GM21423 (cell line): Measurements from ENCODE around the gene TSHZ1.
"Not testable (repeated sequence)": the region's sequence is repeated elsewhere in the genome, so short reads cannot be mapped to it uniquely, and the experiment has no call there.

Experiments
- ATAC-seq: cut with Tn5 transposase; IDR thresholded peaks from one replicate; pipeline ENCODE4 v1.9.1; 2021; ENCODE audit warnings: mild to moderate bottlenecking, moderate library complexity; ENCODE audit not compliant: unreplicated experiment

Gene TSHZ1

DNA sequence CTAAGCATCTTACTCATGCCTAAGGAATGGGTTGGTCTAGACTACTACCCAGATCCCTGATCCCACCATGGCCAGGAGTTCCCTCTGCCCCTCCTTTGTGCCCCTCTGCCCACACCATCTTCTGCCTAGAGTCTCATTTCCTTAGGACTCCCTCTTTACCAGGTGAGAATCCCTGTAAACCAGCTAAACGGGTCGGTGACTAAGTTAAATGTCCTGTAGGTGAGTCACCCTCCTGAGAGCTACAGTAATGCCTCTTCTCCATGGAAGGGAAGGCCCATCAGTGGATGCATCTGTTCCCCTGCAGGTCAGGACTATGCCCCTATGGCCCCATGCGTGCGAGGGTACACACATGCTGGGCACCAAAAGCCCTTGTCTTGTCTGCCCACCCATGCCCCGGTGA lies 27.1 kb upstream of the TSHZ1 start:
- ATAC-seq = no peak

DNA sequence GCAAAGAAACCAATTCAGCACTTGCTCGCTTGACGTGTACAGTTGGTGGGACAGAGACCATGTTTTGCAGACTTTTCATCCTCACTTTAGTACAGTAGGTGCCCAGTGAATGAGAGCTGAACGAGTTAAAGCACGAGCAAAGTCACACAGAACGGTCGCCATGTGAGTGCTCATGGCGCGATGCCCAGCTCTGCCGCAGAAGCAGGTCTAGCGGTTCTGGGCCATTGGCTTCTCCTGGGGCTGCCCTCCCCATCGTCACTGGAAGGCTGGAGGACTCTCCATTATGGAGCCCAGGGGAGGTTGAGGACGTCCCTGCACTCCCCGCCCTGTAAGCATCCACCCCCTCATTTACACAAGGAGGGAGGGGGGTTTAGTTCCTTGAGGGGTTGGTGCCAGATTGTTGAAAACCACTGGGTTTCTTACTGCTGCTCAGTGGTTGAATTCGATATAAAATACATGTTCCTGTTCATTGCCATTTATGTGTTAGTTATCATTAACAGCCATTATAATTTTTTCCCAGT lies 26.6 kb upstream of the TSHZ1 start:
- ATAC-seq = no peak

DNA sequence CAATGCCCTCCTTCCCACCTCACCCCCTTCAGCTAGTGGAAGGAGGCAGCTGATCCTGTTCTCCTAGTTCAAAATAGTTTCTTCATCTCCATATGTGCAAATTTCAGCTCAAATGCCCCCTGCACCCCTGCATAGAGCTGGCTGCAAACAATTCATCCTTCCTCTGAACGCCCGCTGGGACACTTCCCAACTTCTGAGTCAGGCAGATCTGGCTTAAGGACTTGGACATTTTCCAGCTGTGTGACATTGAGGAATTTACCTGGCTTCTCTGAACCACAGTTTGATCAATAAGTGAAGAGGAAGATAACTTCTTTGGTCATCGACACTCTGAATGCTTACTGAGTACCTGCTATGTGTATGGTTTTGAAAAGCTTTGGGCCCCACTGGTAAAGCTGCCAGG lies 25.1 kb upstream of the TSHZ1 start:
- no peak for ATAC-seq

DNA sequence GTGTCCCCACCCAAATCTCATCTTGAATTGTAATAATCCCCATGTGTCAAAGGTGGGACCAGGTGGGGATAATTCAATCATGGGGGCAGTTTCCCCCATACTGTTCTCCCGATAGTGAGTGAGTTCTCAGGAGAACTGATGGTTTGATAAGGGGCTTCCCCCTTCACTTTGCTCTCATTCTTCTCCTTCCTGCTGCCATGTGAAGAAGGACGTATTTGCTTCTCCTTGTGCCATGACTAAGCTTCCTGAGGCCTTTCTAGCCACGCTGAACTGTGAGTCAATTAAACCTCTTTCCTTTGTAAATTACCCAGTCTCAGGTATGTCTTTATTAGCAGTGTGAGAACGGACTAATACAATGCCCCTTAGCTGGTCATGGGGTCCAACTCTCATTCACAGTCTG lies 22.9 kb upstream of the TSHZ1 start:
- not testable (repeated sequence) for ATAC-seq

DNA sequence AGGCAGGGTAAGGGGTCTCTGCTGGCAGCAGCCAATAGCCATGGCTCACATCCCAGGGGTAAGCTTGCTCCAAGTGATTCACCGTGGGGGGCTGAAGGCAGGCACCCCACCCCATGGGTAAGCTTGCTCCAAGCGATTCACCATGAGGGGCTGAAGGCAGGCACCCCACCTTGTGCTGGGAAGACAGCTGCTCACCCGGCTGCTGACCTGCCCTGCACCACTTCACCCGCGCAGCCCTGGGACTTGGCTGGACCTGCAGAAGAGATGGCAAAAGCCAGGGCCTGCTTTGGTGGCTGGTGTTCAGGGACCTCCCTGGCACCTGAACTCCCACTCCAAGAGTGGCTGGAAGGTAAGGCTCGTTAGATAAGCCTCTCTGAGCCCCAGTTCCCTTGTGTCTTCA lies 20.9 kb upstream of the TSHZ1 start:
- ATAC-seq = no peak

DNA sequence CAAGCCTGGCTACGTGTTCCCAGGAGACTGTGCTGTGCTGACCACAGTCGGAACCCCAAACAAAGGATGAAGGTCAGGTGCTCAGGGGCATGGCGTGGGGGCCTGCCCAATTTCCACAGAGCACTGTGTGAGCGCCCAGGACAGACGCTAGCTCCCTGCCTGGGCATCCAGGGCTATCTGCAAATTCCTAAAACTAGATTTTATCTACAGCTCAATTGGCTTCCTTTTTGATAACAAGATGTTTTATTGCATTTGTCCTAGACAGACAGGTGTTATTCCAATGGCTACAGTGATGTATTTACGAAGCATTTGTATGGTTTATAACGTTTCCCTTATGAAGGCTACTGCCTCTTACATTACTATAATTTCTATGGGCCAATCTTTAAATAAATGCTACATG lies 17.7 kb upstream of the TSHZ1 start:
- no peak for ATAC-seq

GRCh38 chr18:75198036-75198435 lies 12.6 kb upstream of the TSHZ1 start:
- no peak for ATAC-seq

DNA sequence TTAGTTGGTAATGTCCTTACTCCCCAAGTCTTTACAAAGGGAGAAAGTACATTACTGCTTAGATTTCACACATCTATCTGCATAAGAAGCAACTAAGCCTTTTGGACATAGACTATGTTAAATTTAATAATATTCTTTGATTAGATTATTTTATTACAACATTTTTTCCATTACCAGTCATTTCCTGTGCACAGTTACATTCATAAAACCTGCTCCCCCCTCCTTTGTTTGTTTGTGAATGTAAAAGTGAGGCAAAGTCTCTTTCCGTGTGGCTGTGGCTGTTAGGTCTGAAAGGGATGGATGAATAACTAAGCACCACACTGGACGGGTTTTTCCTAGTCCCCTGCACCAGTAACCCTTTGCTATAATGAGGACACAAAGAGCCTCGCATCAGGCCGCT lies 11.3 kb upstream of the TSHZ1 start:
- no peak for ATAC-seq

GRCh38 chr18:75200071-75200470 lies 10.5 kb upstream of the TSHZ1 start:
- no peak for ATAC-seq

- ATAC-seq = no peak
Observed at GRCh38 chr18:75200605-75201280, 9.9 kb upstream of the TSHZ1 start.

DNA sequence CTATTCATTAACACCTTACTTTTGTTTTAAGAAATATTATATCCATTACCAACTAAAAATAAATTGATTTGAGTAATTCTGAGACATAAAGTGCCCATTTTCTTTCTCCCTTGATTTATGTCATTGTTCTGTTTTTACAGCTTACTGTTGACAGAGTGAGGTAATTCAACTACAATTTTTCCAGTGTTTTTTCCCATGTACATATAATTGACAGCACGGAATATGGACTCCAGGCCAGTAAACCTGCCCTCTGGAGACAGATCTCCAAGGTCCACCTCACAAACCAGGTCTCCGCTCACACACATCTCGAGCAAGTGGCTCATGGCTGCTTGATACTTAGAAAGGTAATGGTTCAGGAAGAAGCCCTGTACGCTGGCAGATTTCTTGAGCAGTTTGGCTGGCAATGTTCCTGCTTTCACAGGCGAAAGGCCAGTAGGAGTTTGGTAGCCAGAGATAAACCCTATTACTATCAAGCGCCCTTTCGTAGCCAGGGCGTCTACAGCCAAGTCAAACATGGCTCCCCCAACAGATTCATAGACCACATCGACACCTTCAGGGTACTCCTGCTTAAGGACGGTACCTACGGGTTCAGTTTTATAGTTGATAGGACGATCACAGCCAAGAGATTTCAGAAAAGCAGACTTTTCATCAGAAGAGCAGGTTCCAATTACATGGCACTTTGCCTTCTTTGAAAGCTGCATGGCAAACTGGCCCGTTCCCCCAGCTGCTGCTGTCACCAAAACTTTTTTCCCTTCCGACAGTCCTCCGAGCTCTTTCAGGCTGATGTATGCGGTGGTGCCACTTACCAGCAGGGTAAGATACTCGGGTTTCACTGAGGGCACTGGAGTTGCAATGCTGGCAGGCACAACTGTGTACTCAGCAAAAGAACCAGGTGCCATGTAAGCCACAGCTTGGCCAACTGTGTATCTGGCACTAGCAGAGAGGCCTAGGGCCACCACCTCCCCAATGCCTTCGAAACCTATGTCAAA lies 9.0 kb upstream of the TSHZ1 start:
- ATAC-seq = no peak

DNA sequence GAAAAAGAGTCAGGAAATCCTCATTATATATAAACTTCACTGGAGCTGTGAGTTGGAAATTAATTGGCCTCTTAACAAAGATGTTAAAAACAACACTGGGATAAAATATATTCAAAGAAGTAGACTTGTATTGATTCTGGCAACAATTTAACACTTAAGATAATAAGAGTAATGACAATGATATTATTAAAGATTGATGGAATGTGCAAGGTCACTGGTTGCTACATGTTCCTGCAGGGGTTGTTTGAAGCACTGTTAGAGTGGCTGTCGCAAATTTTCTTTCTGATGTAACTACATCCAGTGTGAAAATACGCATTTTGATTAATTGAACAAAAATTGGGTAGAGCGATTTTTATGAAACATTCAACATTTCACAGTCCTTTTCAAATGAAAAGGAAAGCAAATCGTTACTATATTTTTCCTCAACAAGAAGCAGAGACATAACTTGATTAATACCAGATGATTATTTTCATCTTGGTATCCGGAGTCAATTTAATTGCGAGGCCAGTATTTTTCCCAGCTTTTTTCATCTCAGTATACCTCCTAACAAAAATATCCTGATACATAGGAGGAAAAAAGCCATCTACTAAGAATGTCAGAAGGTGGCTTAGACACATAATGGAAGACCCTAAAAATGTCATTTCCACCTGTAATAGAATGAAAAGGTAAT lies 7.8 kb upstream of the TSHZ1 start:
- no peak for ATAC-seq

DNA sequence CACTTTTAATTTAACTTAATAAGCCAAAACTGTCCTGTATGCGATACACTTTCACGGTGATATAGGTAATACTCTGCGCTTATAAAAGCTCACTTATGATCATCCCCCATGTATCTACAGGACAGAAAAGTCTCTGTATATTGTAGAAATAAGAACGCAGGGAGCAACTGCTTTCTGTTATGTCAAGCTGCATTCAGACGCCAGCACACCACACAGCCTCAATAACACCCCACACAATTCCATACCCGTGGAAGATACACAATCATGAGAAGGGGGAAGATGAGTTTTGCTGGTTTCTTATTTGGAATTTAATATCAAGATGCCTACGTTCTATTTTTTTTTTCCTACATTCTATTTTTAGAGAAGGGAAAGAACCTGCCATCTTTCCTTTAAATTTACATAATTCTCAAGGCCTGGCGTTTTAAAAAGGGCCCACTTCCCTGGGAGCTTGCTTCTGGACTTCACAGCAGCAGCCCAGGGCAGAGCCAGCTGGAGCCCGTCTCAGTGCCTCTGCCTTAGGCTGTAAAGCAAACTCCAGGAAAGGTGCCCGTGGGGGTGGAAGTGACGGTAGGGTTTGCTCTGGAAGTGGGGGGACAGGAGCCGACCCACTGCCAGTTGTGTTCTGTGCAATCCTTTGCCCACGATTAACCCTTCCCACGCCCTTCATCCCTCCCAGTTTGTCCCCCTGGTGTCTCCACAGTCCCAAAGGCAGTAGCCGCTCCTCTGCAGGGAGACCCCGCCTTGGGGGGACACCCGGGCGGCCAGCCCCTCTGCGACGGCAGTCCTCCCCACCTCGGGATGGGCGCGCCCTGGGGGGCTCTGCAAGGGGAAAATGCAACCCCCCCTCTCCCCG lies 7.0 kb upstream of the TSHZ1 start:
- no peak for ATAC-seq

- ATAC-seq = no peak
Observed at GRCh38 chr18:75204269-75204731, 6.3 kb upstream of the TSHZ1 start.

DNA sequence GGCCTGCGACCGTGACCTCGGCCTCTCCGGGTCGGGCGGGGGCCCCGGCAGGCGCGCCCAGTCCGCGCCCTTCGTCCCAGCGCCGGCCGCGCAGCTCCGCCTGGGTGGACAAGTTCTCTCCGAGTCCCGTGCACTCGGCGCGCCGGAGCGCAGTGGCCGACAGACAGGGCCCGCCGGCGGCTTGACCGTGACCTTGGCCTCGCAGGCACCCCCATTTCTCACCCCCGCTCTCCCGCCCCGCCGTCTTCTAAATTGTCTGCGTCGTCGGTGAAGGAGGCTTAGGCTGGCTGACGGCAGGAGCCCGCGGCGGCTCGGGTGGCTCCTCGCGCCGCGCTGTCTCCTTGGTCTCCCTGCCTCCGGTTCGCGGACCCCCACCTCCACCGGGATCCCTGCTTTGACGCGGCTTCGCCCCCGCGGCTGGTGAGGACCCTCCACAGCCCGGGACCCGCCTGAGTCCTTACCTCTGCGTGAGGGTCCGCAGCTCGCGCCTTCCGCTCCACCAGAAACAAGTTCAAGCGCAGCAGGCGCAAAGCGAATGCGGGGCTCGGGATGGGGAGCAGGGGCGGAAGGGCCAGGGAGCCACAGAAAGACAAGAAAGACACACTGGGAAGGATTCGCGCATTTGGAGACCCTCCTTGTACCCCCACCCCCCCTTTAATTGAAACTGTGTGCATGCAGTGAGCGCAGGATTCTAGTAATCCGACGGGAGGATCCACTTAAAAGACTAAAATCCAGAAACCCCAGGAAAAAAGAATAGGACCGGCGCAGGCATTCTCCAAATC lies 5.7 kb upstream of the TSHZ1 start:
- no peak for ATAC-seq

DNA sequence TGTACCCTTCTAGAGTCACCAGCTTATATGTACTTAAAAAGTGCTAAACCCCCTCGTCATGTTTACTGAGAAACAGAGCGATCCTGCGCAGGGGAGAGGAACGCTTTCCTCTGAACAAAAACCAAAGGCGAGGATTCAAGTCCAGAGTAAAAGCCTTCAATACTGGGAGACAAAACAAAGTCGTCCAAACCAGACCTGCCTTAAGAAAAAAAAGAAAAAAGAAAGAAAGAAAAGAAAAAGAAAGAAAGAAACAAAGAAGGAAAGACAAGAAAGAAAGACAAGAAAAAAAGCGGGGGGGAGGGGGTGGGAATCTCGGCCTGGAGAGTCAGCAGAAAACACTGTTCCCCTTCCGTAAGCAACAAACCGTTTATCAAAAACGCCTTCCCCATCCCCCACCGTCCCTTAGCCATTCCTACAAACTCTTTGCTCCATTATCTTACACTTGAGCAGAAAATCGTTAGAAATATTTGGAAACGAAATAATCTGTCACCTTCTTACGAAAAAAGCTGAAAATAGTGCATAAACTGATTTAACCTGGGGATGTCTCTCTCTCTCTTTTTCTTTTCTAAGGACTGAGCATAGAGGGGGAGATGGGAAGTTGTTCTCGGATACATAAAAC lies 5.0 kb upstream of the TSHZ1 start:
- ATAC-seq = no peak

GRCh38 chr18:75206452-75207309 lies 3.9 kb upstream of the TSHZ1 start:
- ATAC-seq = no peak
